Thyroid gland (tissue), 4 donors: ENCODE measurements around the gene DNMT3A.

Experiments used
- CTCF ChIP-seq, 6 experiments: fragments of 200-600 bp in 3 of 6; fragments of 450-650 bp in 3 of 6; sonication (generic) in 3 of 6; IDR thresholded peaks; one replicate each; pipeline ENCODE4 v1.5.1; 2016 to 2019; ENCODE audit warnings: antibody characterized with exemption in 6 of 6, mild to moderate bottlenecking in 2 of 6, inconsistent platforms in 1 of 6, moderate library complexity in 1 of 6
- POLR2A ChIP-seq, 2 donors: fragments of 450-650 bp; IDR thresholded peaks; one replicate each; pipeline ENCODE4 v1.6.1; 2017; ENCODE audit warnings: antibody characterized with exemption in 2 of 2, mild to moderate bottlenecking in 2 of 2, moderate library complexity in 1 of 2

GRCh38 chr2:25253153-25253626 lies 88.5 kb downstream of the DNMT3A start:
- no peak for TF ChIP-seq CTCF (IDR thresholded peaks at IDR 0.05)
- no peak for TF ChIP-seq POLR2A (IDR thresholded peaks at IDR 0.05)
